HG03469 (cell line): ENCODE measurements around the gene FILIP1.

Experiments
- ATAC-seq: cut with Tn5 transposase; IDR thresholded peaks from one replicate; pipeline ENCODE4 v1.9.1; 2021; ENCODE audit warnings: mild to moderate bottlenecking, moderate library complexity, moderate number of reproducible peaks; ENCODE audit not compliant: unreplicated experiment

Gene FILIP1

GRCh38 chr6:75494290-75494689, 690 bp upstream of the FILIP1 start:
- ATAC-seq = no peak

GRCh38 chr6:75492386-75493153, 1.0 kb downstream of the FILIP1 start:
- peak; percentile 27 for ATAC-seq

GRCh38 chr6:75491291-75491690, 2.3 kb downstream of the FILIP1 start:
- ATAC-seq = no peak

- no peak for ATAC-seq
Observed at GRCh38 chr6:75490706-75491105, 2.9 kb downstream of the FILIP1 start.

- no peak for ATAC-seq
Observed at GRCh38 chr6:75489025-75489424, 4.6 kb downstream of the FILIP1 start.

GRCh38 chr6:75488033-75488432, 5.6 kb downstream of the FILIP1 start:
- ATAC-seq = no peak

DNA sequence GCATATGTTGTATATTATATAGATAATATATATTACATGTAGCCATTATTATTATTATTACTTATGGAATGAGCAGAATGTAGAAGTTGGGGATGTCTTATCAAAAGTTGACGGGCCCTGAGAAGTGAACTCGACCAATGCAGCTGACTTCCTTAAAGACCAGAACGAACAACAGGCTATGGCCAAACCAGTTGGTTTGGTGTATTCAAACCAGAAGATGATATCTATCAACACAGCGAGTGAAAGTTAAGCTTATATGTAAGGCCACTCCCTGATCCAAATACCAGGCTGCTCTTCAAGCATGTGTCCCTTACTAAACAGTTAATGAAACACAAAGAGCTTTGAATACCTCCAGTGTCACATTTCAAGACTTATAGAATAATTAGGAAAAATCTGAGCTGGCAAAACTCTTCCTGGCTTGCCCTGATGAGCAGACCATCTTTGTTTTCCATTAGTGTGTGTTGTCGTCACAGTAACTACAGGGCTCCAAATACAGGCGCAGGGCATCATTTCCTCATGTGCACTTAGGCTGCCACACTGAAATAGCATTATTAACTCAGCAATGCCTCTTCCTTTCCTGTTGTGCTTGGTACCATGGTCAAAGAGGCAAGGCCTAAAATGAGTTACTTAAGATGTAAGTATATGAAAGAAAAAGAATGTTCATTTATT, 6.6 kb downstream of the FILIP1 start:
- no peak for ATAC-seq

DNA sequence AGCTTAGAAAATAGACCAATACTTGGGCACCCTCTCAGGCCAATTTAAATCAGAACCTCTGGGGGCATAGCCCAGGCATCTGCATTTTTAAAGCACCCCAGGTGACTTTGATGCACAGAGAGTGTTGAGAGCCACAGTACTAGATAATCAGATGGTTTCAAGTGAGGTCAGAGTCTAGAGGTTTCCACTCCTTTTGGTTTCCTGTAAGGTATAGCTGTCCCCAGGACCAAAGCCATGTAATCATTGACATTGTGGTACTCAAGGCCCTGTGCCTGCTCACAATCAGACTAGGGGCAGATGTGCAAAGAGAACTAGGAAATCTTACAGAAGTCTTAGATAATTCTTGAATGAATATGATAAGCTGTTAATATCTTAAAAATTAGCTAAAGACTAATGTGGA, 9.1 kb downstream of the FILIP1 start:
- ATAC-seq = peak; percentile 85

- no peak for ATAC-seq
Observed at GRCh38 chr6:75483136-75483952, 10.3 kb downstream of the FILIP1 start.

DNA sequence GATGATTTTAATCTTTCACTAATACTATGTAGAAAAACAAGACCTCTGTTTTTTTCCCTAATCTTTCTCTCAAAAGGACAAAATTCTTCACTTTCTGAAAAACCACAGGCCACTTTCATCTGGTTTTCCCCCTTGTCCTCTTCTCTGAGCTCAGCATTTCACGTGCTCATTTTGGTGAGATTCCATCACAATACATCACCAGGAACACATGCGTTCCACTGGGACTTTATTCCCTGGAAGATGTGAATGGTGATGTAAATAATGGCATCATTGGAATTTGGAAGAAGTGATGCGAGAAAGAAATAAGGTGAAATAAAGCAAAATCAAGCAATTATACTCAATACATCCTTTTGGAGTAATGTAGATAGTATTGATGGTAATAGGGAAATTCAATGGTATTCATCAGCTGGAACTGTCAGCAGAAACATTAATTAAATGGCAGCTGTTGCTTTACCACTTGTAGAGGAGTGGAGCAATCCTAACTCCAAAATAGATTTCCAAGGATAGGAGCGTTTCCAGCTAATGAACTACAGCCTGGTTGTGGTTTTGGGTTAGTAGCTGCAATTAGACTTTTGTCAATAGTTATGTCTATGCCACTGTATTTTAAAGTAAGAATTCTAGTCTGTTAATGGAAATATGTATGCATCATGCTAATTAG, 11.5 kb downstream of the FILIP1 start:
- ATAC-seq = no peak

GRCh38 chr6:75481394-75481793, 12.2 kb downstream of the FILIP1 start:
- ATAC-seq = no peak

GRCh38 chr6:75480425-75480824, 13.2 kb downstream of the FILIP1 start:
- ATAC-seq = no peak

DNA sequence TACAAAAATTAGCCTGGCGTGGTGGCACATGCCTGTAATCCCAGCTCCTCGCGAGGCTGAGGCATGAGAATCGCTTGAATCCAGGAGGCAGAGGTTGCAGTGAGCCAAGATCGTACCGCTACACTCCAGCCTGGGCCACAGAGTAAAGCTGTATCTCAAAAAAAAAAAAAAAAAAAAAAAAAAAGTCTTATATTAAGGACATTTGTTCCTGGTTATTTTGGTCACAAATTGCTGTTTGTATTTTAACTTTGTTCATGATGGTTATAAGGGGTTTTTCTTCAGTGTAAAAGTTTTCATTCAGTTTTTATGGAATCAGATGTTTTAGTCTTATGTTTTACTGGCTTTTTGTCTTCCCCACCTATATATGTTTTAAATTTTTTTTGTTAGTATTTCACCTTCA, 13.9 kb downstream of the FILIP1 start:
- no peak for ATAC-seq

DNA sequence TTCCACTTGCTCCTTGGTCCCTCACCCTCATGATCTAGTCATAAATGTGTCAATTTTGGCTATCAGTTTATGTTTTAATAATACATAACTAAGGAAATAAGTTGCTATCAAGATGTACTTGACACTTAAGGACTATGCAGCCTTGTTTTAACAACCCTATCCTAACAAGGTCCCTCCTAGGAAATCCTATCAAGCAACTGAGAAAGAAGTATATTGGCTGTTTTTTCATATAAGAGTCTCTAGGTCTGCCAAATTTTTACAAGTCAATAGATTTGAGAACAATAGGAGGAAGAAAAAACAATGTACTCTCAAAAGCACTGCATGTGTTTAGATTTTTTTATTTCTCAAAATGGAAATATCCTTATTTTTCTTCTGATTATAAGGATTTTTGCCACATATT, 14.7 kb downstream of the FILIP1 start:
- no peak for ATAC-seq

DNA sequence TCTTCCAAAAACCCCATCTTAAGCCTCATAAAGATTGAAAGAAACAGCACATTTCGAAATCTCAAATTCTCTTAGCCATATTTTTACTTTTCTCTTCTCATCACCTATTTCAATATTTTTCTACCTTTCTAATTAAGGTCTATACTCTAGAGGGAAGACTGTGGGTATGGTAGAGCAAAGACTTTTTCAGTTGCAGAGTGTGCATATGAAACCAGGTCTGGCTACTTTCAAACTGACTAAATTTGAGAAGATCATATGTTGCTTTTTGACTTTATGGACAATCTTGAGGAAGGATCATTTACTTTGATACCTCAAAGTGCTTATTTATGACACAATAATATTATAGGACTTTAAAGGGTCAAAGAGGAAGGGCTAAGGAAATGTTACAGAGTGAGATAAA, 20.7 kb downstream of the FILIP1 start:
- peak; percentile 72 for ATAC-seq

- no peak for ATAC-seq
Observed at GRCh38 chr6:75467966-75468365, 25.6 kb downstream of the FILIP1 start.

DNA sequence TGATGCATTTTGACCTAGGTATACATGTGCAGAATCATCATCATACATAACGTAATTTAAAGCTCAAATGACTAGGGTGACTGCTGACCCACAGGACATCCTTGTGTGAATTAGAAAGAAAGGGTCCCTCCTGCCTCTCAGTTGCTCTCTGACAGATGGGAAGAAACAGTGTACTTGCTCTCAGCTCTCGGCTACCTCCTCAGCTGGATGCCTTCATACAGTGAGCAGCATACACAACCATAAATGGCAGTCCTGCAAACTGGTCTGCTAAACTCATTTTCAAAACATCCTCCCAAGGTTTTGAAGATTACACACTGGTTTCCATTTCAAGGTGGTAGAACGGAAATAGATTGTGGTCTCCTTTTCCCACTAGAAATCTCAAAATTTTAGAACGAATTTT, 26.3 kb downstream of the FILIP1 start:
- ATAC-seq = no peak

GRCh38 chr6:75466636-75467035, 27.0 kb downstream of the FILIP1 start:
- ATAC-seq = no peak

GRCh38 chr6:75463908-75464307, 29.7 kb downstream of the FILIP1 start:
- ATAC-seq = no peak

DNA sequence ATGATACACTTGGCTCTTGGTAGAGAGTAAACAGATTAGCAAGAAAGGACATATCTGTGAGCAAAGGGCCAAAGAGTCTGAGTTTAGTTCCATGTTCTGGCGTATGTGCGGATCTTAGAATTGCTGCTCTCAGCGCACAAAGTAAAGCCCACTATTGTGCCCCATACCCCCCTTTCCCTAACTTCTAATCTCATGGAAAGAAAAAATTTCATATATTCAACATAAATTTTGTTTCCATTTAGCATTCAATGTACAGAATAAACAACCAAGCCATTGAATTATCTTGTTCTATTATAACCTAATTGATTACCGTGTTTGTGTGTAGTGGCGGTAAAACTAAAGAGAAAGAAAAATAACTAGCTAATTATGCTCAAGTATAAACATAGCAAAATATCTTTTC, 30.5 kb downstream of the FILIP1 start:
- no peak for ATAC-seq

- ATAC-seq = no peak
Observed at GRCh38 chr6:75460681-75461080, 32.9 kb downstream of the FILIP1 start.
